Astrocyte of the hippocampus (primary cell): ENCODE measurements around the gene COL23A1.
"Not testable (repeated sequence)": the region's sequence is repeated elsewhere in the genome, so short reads cannot be mapped to it uniquely, and the experiment has no call there.

ENCODE experiments used
- DNase-seq: peaks from one replicate; pipeline ENCODE4 v3.0.0; 2011; ENCODE audit warnings: low read depth, low spot score

COL23A1 gene

DNA sequence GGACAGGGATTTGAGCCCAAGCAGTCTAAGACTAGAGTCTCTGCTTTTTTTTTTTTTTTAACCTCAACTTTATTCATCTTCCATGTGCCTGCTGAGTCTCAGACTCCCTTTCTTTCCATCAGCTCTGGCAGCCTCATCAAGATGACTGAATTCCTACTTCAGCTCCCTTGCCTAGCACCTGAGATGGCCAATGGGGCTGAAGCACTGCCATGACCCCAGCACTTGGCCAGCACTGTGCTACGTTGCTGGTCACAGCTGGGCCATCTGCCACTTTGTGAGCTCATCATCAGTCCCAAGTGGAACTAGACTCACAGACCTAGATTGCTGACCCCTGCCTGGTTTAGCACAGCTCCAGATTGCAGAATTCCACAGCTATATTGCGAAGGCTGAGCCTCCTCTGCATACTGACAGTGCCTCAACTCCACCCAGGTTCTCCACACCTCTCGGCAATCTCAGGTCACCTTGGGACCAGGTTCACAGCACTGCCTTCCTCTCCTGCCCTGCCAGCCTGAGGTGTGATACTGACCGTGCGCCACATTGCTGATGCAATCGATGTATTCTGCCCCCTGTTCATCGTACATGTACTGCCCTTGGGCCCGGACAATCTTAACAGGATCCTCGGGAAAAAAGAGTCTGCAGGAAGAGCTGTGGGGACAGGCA, 359.2 kb downstream of the COL23A1 start:
- peak; percentile 42 for DNase-seq

- DNase-seq = no peak
Measured at GRCh38 chr5:178229861-178230260, 360.3 kb downstream of the COL23A1 start.

DNA sequence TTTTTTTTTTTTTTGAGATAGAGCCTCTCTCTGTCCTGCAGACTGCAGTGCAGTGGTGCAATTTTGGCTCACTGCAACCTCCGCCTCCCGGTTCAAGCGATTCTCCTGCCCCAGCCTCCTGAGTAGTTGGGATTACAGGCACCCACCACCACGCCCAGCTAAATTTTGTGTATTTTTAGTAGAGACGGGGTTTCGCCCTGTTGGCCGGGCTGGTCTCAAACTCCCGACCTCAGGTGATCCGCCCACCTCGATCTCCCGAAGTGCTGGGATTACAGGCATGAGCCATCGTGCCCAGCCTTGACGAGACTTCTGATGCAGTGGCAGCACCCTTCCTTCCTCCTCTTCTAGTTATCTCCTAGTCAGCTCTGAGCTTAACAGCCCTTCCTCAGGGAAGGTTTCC, 361.1 kb downstream of the COL23A1 start:
- DNase-seq = not testable (repeated sequence)

DNA sequence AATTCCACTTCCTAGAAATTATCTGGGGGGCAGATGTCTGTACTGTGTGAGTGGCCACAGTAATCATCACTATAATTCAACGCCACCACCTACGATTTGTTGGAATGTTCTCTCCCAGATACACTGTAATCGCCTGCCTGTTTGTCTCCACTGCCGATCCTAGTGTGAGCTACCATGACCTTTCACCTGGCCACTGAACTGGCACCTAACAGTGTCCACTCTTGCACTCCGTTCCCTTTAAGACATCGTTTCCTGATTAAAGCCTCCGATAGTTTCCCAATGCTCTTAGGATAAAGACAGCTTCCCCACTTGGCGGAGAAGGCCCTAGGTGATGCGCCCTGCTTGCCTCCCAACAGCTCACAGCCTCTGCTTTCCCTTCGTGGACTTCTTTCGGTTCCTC, 361.6 kb downstream of the COL23A1 start:
- DNase-seq = no peak

- DNase-seq = no peak
Measured at GRCh38 chr5:178227929-178228328, 362.3 kb downstream of the COL23A1 start.

DNA sequence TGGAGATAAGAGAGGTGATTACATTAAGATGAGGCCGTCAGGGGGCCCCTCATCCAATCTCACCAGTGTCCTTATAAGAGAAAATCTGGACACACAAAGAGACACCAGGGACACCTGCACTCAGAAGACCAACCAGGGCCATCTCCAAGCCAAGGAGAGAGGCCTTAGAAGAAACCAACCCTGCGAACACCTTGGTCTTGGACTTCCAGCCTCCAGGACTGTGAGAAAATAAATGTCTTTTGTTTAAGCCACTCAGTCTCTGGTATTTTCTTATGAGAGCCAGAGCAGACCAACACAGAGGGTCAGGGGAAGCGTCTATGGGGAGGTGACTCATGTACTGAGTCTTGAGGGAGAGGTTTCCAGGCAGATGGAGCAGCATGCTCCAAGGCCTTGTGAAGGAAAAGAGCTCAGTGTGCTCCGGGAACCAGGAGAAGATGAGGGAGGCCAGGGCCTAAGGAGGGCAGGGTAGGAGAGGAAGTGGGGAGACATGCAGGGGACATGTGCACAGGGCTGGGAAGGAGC, 363.0 kb downstream of the COL23A1 start:
- no peak for DNase-seq

DNA sequence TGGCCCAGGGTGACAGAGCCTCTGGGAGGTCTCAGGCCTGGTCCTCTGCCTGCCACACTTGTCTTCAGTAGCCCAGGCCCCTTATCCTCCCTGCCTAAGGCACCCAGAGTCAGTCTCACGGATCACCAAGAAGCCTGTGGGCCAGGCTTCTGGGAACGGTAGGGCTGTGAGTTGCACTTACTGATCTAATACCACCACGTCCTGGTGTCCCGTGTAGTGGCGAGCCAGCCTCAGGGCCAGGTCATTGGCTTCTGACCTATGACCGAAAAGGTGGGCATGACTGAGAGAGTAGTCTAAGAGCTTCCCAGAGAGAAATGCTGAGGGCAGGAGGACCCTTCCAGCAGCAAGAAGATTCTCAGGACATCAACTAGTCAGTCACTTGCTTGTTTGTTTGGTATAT, 365.0 kb downstream of the COL23A1 start:
- no peak for DNase-seq

DNA sequence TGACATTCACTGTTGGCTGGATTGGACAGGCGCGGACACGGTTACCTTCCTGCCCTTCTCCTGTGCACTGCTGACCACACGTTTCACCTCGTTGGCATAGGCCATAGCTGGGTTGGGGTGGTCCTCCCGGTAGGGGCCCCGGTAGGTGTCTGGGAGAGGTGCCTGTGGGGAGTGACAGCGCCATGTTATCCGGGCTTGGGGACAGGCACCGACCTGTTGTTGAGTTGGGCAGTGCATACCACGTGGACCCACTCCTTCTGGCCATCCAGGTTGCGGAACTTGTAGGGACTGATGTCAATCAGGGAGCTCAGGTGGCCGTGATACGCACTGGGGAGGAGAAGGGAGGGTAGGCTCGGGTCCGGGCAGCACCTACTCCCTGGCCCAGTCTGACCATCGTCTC, 365.8 kb downstream of the COL23A1 start:
- DNase-seq = no peak

DNA sequence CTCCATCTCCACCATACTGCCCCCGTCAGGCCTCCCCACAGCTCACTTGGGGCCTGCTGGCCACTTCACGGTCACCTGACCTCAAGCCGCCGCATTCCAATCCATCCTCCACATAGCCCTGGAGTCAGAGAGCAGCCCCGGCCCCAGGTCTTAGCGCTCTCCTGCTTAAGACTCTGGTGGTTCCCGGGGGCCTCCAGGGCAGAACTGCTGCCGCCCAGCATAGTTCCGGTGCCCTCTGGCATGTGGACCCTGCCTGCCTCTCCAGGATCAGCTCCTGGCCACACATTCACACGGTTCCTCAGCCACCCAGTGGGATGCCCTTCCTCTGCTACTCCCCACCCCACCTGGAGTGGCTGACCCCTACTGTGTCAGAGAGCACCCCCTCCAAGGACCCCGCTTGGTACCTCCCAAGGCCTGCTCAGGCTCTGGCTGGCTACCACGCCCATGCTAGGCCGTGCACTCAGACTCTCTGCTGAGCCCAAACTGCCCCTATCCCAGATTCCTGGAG, 366.3 kb downstream of the COL23A1 start:
- no peak for DNase-seq

GRCh38 chr5:178223196-178223773, 366.9 kb downstream of the COL23A1 start:
- DNase-seq = no peak

DNA sequence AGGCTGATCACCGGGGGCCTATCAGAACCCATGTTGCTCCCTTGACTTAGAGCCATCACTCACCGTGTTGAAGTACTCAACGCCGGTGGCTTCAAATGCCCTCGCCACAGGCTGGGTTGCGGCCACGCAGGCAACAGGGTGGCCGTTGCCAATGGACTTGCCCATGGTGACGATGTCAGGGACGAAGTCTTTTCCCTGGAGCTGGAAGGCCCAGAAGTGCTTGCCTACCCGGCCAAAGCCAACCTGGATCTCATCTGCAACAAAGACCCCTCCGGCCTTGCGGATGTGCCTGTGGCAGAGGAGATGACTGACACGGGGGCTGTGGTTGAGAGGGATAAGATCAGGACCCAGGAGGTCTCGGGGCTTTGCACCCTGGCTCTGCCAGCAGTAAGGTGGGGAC, 367.9 kb downstream of the COL23A1 start:
- DNase-seq = no peak

- no peak for DNase-seq
Measured at GRCh38 chr5:178221853-178222252, 368.3 kb downstream of the COL23A1 start.

DNA sequence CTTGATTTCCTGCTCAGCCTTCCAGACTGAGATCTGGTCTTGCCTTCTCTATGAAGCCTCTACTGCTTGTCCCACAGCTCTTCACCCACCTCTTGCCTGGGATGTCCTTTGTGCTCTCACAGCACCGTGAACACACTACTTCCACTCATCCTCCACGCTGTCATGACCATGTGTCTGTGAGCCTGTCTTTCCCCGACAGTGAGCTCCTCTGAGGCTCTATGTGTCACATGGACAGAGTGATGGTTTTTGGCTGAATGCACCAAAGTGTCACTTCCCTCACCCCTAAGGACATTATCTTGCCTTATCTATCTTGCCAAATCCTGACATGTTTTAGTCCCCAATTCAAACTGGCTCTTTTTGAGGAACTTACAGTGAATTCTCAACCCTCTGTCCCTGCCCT, 368.9 kb downstream of the COL23A1 start:
- DNase-seq = no peak

- DNase-seq = no peak
Measured at GRCh38 chr5:178218827-178219226, 371.4 kb downstream of the COL23A1 start.

DNA sequence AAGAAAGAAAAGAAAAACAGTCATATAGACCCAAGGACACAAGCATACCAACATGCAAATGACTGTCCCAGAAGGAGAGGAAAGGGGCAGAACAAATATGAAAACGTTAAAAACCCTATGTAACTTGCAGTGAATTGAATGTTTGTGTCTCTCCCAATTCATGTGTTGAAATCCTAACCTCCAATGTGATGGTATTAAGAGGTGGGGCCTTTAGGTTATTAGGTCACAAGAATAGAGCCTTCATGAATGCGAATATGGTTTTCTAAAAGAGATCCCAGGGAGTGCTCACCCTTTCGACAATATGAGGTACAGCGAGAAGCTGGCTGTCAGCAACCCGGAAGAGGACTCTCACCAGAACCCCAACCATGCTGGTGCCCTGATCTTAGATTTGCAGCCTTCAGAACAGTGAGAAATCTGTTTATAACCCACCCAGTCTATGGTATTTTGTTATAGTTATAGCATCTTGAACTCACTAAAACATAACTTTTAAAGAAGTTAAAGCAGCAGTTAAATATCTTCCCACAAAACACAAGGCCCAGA, 371.9 kb downstream of the COL23A1 start:
- no peak for DNase-seq

GRCh38 chr5:178216779-178217178, 373.4 kb downstream of the COL23A1 start:
- DNase-seq = no peak

- DNase-seq = no peak
Measured at GRCh38 chr5:178216088-178216534, 374.1 kb downstream of the COL23A1 start.

GRCh38 chr5:178215280-178216002, 374.8 kb downstream of the COL23A1 start:
- no peak for DNase-seq

DNA sequence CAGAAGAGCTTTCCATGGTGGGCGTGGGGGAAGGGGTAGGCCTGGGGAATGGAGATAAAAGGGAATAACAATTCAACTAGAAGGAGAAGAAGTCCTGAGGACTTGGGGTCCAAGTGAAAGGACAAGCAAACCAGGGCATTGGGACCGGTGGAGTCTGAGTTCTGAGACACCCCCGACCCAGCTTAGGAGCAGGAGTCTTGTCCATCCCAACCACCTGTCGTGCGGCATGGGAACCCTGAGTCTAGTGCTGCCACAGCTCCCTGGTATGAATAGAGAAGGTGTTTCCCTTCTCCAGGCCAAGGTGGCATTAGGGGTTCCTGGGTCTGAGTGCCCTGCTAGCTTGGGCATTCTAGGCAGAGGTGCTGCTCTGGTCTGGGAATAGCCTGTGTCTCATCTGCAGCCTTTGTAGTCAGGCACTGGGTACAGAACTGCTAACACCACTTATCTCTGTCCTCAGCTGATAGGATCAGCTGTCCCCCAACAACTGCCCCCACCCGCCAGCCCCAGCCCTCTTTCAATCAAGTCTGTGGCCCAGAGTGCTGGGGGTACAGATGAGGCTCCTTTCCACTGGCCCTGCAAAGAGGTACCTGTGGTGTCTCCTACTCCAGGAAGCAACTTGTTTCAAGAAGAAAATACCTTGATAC, 375.9 kb downstream of the COL23A1 start:
- no peak for DNase-seq

GRCh38 chr5:178213748-178214151, 376.4 kb downstream of the COL23A1 start:
- no peak for DNase-seq

GRCh38 chr5:178213003-178213461, 377.2 kb downstream of the COL23A1 start:
- DNase-seq = no peak
